Measurements from ENCODE around the gene VSTM5.

Gene VSTM5

GRCh38 chr11:93813974-93814373, 36.4 kb downstream of the VSTM5 start:
- no peaks in the 10 kb centered on the region for H3K27me3 ChIP-seq
- H3K27ac ChIP-seq: no peak overlapping the region
- H3K36me3 ChIP-seq: peaks cover 71% of the 10 kb centered on the region
- no peaks in the 10 kb centered on the region for H3K4me1 ChIP-seq (ENCODE audit: control insufficient read depth in 1 of 2, insufficient read depth in 1 of 2, low read depth in 1 of 2, low read length in 1 of 2)
- no peaks in the 10 kb centered on the region for H3K9me3 ChIP-seq
- no peak overlapping the region for H3K4me3 ChIP-seq (ENCODE audit: low read depth in 1 of 2, low read length in 1 of 2)
- TF ChIP-seq CTCF (IDR thresholded peaks at IDR 0.05): no peak

- no peak overlapping the region for H3K27ac ChIP-seq
- H3K27me3 ChIP-seq: no peaks in the 10 kb centered on the region
- no peak for TF ChIP-seq CTCF (IDR thresholded peaks at IDR 0.05)
- peaks cover 96% of the 10 kb centered on the region for H3K36me3 ChIP-seq
- H3K4me3 ChIP-seq (ENCODE audit: low read depth in 1 of 2, low read length in 1 of 2): no peak overlapping the region
- no peaks in the 10 kb centered on the region for H3K4me1 ChIP-seq (ENCODE audit: control insufficient read depth in 1 of 2, insufficient read depth in 1 of 2, low read depth in 1 of 2, low read length in 1 of 2)
- H3K9me3 ChIP-seq: no peaks in the 10 kb centered on the region
Measured at GRCh38 chr11:93807980-93808379, 42.4 kb downstream of the VSTM5 start.

- H3K9me3 ChIP-seq: no peaks in the 10 kb centered on the region
- H3K27ac ChIP-seq: no peak overlapping the region
- peaks cover 94% of the 10 kb centered on the region for H3K36me3 ChIP-seq
- no peaks in the 10 kb centered on the region for H3K27me3 ChIP-seq
- no peak for TF ChIP-seq CTCF (IDR thresholded peaks at IDR 0.05)
- no peak overlapping the region for H3K4me3 ChIP-seq (ENCODE audit: low read depth in 1 of 2, low read length in 1 of 2)
- no peaks in the 10 kb centered on the region for H3K4me1 ChIP-seq (ENCODE audit: control insufficient read depth in 1 of 2, insufficient read depth in 1 of 2, low read depth in 1 of 2, low read length in 1 of 2)
Measured at GRCh38 chr11:93804879-93805278, 45.5 kb downstream of the VSTM5 start.

GRCh38 chr11:93801366-93801765, 49.1 kb downstream of the VSTM5 start:
- TF ChIP-seq CTCF (IDR thresholded peaks at IDR 0.05): no peak

GRCh38 chr11:93796441-93797231, 53.8 kb downstream of the VSTM5 start:
- H3K4me3 ChIP-seq (ENCODE audit: low read depth in 1 of 2, low read length in 1 of 2): no peak overlapping the region
- TF ChIP-seq CTCF (IDR thresholded peaks at IDR 0.05): no peak
- no peaks in the 10 kb centered on the region for H3K27me3 ChIP-seq
- no peaks in the 10 kb centered on the region for H3K4me1 ChIP-seq (ENCODE audit: control insufficient read depth in 1 of 2, insufficient read depth in 1 of 2, low read depth in 1 of 2, low read length in 1 of 2)
- no peaks in the 10 kb centered on the region for H3K9me3 ChIP-seq
- no peak overlapping the region for H3K27ac ChIP-seq
- H3K36me3 ChIP-seq: peaks cover 95% of the 10 kb centered on the region

More at GRCh38 chr11:93801366-93801765, 49.1 kb downstream of the VSTM5 start:
- Histone ChIP-seq H3K27me3 (no peaks in the 10 kb centered on the region), H3K4me3 (ENCODE audit: low read depth in 1 of 2, low read length in 1 of 2) (no peak overlapping the region), H3K4me1 (ENCODE audit: control insufficient read depth in 1 of 2, insufficient read depth in 1 of 2, low read depth in 1 of 2, low read length in 1 of 2) (no peaks in the 10 kb centered on the region), H3K9me3 (no peaks in the 10 kb centered on the region), H3K27ac (no peak overlapping the region), H3K36me3 (peaks cover 95% of the 10 kb centered on the region)
